NK-92 treated with Interleukin-12 subunit alpha and Interleukin-12 subunit beta, amount 100 ng/mL, for 24 hours (cell line): Measurements from ENCODE around the gene SP3.

Source experiments
- DNase-seq: peaks from one replicate; lab custom pipeline; 2025; lab: John Stamatoyannopoulos, UW

SP3 gene

GRCh38 chr2:173942861-173943523 lies 22.2 kb downstream of the SP3 start:
- DNase-seq = no peak

DNA sequence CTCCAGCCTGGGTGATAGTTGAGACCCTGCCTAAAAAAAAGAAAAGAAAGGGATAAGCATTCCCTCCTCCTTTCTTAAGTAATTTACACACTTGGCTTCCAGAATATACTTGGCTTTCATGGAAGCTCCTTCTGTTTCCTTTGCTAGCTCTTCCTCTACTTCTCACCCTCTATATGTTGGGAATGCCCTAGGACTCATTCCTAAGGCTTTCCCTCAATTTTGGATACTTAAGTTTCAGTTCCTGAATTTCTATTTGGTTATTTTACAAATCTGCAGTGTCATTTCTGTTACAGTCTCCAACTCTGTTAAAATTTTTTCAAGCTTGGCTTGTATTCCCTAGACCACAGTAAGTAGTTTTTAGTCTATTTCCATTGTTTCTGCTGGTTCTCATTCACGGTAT lies 23.6 kb downstream of the SP3 start:
- DNase-seq = no peak

DNA sequence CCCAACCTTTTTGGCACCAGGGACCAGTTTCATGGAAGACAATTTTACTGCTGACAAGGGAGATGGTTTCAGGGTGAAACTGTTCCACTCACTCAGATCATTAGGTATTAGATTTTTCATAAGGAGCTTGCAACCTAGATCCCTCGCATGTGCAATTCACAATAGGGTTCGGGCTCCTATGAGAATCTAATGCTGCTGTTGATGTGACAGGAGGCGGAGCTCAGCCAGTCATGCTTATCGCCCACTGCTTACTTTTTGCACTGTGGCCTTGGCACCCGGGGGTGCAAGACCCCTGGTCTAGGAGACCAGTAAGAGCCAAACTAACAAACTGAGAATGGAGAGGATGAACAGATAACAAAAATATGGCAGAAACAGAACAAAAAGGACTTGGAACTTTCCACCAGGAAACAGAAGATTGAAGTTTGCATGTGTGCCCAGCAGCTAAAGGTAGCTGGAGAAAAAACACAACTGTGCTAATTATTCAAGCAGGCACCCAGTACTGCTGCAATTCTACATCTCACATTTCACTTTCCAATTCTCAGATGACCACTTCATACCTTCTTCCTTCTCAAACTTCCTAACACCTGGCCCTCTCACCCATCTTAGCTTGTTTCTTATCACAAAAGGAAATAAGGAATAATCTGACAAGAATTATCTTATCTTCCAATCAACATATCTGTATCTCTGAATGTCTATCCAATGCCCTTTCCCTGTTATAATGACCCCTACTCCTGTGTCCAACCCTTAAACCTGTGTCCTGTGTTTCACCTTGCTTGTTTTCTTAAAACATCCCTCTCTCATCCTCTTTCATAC lies 24.8 kb downstream of the SP3 start:
- no peak for DNase-seq

GRCh38 chr2:173938700-173939384 lies 26.3 kb downstream of the SP3 start:
- no peak for DNase-seq

DNA sequence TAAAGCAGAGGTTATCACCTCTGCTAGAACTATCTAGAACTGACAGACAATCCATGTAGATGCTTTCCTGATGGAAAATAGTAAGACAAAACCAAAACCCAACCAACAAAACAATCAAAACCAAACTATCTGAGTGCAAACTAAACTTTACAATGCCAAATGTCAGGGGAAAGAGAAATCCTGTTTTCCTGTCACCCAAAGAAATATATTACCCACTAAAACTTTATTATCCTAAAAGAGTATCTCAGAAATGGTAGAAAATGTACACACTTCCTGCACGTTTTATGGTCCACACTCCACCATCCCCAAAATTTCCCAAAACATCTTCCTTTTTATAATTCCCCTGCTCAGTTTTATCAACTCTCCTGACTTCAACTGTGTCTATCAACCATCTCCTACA lies 29.9 kb downstream of the SP3 start:
- no peak for DNase-seq

GRCh38 chr2:173934895-173935294 lies 30.3 kb downstream of the SP3 start:
- DNase-seq = no peak

DNA sequence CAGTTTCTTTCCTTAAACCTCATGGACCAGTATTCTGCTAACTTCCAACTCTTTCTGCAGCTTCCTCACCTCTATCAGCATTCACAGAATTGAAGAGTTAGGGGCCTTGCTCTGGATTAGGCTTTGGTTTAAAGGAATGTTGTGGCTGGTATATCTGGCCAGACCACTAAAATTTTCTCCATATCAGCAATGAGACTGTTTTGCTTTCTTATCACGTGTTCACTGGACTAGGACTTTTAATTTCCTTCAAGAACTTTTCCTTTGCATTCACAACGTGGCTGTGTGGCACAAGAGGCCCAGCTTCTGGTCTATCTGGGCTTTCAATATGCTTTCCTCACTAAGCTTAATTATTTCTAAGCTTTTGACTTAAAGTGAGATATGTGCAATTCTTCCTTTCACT lies 33.4 kb downstream of the SP3 start:
- no peak for DNase-seq

DNA sequence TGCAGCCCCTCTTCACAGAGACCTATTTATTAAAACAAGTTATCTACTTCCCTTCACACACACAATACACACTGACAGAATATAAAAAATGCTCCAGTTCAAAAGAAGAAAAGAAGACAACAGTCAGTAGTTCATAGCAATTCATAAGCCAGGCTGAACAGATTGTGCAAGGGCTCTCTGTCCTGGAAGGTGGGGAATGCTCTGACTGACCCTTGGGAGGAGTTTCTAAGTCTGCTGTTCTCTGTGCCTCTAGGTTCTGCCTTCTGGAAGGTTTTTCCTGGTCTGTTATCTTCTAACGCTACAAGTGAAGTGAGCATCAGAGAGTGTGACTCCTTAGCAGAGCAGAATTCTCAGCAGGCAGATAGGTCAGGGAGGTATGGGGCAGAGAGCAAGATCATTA lies 35.7 kb downstream of the SP3 start:
- no peak for DNase-seq

DNA sequence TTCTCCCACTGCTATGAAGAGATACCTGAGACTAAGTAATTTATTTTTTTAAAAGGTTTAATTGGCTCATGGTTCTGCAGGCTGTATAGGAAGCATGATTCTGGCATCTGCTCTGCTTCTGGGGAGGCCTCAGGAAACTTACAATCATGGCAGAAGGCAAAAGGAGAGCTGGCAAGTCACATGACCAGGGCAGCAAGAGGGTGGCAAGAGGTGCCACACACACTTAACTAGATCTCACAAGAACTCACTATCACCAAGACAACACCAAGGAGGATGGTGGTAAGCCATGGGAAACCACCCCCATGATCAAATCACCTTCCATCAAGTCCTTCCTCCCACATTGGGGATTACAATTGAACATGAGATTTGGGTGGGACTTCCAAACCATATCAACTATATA lies 38.3 kb downstream of the SP3 start:
- no peak for DNase-seq

DNA sequence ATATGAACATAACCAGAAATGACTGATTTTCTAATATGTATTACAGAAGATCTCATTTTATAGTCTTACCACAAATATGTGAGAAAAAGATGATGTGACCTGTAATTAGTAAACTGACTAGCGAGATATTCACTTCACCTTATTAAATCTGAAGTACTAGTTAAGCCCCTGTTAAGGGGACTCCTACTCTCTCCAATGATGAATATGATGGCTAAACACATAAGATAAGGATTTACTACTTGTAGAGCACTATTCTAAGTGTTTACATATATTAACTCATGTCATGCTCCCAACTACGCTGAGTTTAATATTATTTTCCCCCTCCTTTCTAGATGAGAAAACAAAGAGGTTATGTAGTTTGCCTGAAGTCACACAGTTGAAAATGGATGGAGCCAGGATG lies 40.9 kb downstream of the SP3 start:
- no peak for DNase-seq

DNA sequence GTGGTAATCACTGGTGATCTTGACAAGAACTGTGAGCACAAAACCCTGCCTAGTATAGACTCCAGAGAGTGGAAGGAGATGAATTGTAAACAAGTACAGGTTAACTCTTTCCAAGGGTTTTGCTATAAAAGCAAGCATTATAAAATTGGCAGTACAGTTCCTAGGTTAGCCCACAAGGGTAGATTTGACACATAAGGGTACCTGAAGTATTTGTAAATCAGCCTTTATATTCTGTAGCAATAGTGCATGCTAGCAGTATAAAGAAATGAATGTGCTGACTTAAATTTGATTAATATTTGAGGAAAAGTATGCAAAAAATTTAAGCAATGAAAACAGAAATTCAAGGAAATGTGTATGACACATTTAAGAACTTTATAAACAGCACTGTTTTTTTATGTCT lies 42.4 kb downstream of the SP3 start:
- no peak for DNase-seq

DNA sequence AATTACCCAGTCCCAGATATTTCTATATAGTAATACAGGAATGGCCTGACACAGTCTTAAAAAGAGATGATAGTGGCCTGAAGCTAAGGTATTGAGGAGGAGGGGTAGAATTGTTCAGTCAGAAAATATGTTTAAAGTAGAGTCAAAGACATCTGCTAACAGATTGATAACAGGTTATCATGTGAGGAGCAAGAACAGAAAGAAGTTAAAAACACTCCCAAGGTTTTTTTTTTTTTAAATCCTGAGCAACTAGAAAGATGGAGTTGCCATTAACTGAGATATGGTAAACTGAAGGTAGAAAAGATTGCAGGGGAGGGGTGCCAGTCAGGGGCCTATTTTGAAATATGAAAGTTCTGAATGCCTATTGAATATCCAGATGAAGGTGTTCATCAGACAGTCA lies 43.1 kb downstream of the SP3 start:
- no peak for DNase-seq

- no peak for DNase-seq
Observed at GRCh38 chr2:173914055-173914927, 50.9 kb downstream of the SP3 start.

DNA sequence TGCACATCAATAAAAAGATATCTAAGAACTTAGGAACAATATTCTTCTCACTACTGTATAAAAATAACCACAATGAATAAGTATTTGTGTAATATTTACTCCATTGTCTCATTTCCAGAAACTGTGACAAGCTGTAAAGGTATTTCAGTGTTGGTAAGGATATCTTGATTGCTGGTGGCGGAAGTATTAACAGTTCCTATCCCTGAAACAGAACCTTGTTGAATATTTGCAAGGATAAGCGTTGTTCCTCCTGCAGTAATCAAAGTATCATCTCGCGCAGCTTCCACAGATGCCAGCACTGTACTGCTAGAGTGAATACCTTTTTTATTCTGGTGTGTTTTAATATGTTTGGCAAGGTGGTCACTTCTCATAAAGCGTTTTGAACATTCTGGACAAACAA lies 55.3 kb downstream of the SP3 start:
- DNase-seq = no peak

- DNase-seq = no peak
Observed at GRCh38 chr2:173906626-173907025, 58.5 kb downstream of the SP3 start.

- no peak for DNase-seq
Observed at GRCh38 chr2:173903601-173904394, 61.4 kb downstream of the SP3 start.

- no peak for DNase-seq
Observed at GRCh38 chr2:173898996-173899395, 66.2 kb downstream of the SP3 start.

DNA sequence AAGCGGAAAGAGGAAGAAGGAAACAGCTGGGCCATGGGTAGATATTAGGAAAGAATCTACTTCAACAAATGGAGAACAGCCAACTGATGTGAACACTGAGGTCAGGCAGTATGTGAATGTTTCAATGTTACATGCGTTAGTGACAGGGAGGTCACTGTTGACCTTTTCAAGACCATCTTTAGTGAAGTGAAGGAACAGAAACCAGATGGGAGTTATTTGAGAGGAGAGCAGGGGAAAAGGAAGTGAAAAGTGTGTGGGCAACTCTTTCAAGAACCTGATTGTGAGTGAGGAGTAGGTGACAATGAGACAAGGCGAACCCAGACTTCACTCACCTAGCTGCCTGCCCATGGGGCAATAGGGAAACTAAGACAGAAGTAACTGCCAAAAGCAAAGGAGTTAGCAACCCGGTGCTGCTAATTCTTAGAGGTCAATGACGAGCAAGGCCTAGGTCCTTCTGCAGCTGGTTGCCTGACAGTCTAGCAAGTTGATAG lies 67.0 kb downstream of the SP3 start:
- DNase-seq = no peak

GRCh38 chr2:173896755-173897154 lies 68.4 kb downstream of the SP3 start:
- DNase-seq = no peak

- DNase-seq = no peak
Observed at GRCh38 chr2:173892341-173892740, 72.8 kb downstream of the SP3 start.
